Stimulated activated CD4-positive, alpha-beta T cell treated with anti-CD3 and anti-CD28 coated beads, TNF-alpha, amount 100 ng/mL, for 24 hours (primary cell): ENCODE measurements around the gene SEC23IP.
"Not testable (repeated sequence)": the region's sequence is repeated elsewhere in the genome, so short reads cannot be mapped to it uniquely, and the experiment has no call there.

Source experiments
- DNase-seq, 3 experiments: peaks; one replicate each; pipeline ENCODE4 v3.0.0-alpha.2; 2020; ENCODE audit warnings: low read depth in 3 of 3

The SEC23IP gene

GRCh38 chr10:119892188-119893065, at the start of gene SEC23IP:
TSS of gene SEC23IP (plus strand) at chr10:119892730. CDS start at chr10:119892783, 53 bp downstream.
- DNase-seq, result peak; percentile 85 to 94 (median 86)

DNA sequence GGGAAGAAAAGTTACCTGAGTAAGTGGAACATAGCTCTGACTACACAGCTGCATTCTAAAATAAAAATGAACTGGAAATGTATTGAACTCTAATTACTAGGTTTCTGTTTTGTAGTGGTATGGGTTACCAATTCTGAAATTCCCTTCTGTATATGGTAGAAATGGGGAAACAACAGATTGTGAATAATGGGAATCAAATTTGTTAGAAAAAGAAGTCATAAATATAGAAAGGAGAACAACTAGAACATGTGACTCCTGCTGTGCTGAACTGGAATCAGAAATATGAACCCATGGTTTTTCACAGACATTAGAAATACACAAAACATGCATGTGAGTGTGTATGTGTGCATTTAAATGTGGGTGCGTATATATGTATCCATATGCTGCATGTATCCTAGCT, 46.9 kb upstream of the SEC23IP start:
- no peak for DNase-seq

DNA sequence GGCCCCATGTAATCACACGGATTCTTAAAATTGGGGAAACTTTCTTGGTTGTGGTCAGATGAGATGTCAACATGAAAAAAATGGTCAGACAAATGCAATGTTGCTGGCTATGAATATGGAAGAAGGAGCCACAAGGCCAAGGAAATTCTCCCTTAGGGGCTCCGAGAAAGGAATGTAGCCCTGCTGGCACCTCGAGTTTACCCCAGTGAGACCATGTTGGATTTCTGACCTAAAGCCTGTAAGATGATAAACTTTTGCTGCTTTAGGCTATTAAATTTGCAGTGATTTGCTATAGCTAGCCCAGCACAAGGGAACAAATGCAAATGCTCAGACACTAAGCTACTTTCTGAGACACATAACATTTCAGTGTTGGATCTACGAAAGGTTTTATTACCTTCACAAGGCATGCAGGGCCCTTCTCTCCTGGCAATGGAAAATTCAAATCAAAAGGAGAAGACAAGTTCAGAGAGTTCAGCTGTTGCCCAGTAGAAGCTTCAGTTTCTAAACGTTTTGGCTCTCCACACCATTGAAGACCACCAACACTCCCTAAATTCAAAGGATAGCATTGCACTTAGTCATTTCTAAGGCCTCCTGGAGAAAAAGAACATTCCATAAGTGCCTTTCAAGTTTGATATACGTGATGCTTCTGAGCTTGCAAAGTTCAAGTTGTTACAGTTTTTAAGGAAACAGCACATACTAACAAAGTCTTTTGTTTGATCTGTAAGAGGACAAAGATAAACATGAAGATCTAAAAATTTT, 43.3 kb upstream of the SEC23IP start:
- no peak for DNase-seq

DNA sequence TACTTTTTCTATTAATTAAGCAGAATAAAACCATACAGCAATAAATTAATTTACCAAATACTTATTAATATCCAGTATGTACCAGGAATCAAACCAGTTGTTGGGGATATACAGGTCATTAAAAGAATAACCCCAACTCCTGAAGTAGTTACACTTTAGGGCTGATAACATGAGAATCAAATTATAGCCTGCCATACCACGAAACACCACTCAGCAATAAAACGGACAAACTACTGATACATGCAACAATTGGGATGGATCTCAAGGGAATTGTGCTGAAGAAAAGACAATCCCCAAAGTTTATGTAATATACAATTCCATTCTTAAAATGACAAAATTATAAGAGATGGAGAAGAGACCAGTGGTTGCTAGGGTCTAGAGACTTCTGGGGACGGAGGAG, 42.6 kb upstream of the SEC23IP start:
- DNase-seq, result no peak

DNA sequence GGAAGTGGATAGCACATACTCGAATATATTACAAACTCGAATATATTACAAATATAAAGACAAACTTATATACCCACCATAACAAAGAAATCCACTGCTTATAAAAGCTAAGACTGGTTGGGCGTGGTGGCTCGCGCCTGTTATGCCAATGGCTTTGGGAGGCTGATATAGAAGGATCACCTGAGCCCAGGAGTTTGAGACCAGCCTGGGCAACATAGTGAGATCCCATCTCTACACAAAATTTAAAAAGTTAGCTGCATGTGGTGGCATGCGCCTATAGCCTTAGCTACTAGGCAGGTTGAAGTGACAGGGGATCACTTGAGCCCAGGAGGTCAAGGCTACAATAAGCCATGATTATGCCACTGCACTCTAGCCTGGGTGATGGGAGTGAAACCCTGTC, 40.3 kb upstream of the SEC23IP start:
- DNase-seq, result no peak

- no peak for DNase-seq
Measured at GRCh38 chr10:119852822-119853221, 39.7 kb upstream of the SEC23IP start.

DNA sequence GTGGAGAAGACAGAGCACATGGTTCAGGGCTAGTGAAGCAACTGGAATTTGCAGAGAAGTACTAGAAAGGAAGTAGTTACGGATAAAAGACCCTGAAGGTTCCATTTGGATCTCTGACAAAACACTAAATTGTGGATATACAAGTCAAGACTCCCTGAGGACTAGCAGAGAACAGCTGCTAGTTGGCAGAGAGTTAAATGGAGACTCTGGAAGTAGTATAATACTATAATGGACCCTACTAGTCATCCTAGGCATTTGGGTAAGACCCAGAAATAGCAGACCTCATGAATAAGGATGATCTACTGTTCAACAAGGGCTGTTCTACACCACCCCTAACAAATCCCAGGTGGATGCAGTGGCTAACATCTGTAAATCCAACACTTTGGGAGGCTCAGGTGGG, 39.0 kb upstream of the SEC23IP start:
- no peak for DNase-seq

GRCh38 chr10:119858063-119858462, 34.5 kb upstream of the SEC23IP start:
- DNase-seq, result no peak

DNA sequence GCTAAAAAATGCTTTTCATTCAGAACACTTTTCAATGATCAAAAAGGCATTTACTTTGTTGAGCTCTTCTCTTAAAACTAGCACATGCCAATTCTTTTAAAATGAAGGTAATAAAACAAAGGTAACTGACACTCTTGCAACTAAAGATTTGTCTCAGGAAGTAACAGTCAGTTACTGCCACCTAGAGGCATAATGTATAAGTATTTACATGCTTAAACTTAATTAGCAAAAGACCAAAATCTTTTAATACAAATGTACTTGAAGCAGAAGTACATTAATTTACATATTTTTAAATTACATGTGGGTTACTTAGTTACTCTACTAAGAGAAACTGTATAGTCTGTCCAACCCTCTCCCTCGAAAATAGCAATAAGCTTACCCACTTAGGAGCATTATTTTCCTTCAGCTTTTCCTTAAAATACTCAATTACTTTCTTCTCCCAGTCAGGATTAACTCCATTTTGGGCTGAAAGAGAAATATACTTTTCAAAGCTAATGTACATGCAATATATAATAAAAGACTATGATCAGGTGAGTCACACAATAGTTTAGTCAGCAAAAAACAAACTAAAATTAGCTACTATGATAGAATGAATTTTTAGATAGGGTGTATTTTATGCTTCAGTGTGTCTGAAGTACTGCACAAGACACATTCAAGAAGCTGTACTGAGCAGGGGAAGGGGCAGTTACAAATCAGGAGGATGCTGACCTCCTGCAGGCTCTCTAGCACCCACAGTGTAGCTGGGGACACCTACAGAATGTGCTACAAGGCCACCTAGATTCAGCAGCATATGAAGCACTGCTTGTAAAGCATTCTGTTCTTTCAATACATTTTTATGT, 32.9 kb upstream of the SEC23IP start:
- DNase-seq, result no peak

GRCh38 chr10:119860866-119861607, 31.5 kb upstream of the SEC23IP start:
- DNase-seq, result no peak

GRCh38 chr10:119862524-119862923, 30.0 kb upstream of the SEC23IP start:
- DNase-seq, result no peak

DNA sequence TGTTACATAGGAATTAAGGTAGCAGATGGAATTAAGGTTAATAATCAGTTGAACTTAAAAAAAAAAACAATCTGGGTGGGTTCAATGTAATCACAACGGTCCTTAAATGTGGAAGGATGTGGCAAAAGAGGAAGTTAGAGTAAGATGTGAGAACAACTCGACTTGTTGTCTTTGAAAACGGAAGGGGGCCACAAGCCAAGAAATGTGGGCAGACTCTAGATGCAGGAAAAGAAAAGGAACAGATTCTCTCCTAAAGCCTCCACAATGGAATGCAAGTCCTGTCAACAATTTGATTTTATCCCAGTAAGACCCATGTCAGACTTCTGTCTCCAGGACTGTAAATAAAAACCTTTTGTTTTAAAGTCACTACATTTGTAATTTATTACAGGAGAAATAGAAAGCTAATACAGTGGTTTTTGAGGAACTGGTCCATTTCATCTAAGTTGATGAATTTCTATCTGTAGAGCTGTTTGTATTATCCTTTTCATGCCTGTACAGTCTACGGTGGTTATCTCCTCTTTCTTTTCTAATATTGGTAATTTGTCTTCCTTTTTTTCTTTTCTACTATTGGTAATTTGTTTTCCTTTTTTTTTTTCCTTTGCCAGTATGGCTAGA, 28.5 kb upstream of the SEC23IP start:
- no peak for DNase-seq

GRCh38 chr10:119865699-119866240, 26.8 kb upstream of the SEC23IP start:
- no peak for DNase-seq

DNA sequence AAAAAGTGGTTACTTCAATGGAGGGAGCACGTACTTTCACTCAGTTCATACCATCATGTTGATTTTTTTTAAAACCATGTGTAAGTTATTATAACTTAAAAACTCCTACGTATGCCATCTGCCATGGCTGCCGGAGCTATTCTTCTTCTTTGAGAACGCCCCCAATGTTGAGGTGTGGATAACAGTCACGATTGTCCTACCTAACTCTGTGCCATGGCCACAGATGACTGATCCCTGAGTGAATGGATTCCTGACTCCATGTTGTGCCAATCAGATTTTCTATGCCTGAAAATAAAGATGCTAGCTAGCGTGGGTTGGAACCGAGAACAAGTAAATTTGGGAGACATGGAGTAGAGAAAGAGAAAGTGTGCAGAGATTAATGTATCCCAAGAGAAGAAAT, 25.2 kb upstream of the SEC23IP start:
- DNase-seq, result no peak

- DNase-seq, result not testable (repeated sequence)
Measured at GRCh38 chr10:119869398-119869797, 23.1 kb upstream of the SEC23IP start.

- DNase-seq, result peak; percentile 26 to 50 (median 28)
Measured at GRCh38 chr10:119871881-119872609, 20.5 kb upstream of the SEC23IP start.

DNA sequence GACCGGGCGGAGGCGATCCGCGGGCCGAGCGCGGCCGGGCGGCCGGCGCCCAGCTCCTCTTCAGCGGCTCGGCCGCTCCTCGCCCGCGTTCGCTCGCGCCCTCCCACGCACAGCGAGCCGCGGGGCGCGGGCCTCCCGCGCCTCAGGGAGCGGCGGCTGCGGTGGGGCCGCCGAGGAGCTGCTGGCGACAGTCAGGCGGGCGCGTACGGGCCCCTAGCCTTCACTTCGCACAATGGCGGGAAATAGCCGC, 20.0 kb upstream of the SEC23IP start, which contains the start of gene MCMBP:
Gene MCMBP, minus strand, starts transcription at position 234 of the 250 bp plus-strand sequence. CDS start 259 bp downstream, outside the sequence.
- no peak for DNase-seq

DNA sequence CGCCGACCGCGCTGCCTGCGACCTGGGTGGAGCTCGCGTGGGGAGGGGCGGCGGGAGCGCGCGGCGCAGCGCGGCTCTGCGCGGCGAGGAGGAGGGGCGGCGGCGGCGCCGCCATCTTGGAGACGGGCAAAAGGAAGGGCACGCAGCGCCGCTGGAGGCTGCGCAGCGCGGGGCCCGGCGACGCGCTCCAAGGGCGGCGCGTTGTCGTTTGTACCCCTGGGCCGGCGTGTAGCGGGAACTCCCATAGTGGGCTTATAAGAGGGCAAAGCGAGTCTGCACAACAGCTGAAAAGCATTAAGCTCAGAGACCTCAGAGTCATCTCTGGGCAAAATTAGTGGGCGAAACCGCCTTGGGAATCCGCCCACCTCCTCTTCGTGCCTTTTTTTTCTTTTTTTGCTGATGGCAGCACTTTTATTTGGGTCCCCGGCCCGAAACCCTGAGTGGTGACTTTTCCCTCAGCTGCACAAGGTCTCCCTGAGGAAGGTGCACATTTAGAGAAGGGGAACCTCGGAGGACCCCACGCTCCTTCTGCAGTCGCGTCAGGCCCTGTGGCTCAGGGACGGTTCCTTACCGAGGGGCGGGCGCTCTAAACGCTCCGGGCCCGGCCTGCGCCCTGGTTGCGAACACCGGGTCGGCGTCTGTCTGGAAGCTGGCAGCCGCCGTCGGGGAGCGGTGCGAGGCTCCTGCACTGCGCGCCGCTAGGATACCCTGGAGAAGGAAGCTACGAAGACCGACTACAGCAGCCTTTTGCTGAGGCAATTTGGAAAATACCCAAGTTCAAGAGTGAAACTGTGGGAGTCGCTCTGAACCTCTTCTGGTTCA, 19.5 kb upstream of the SEC23IP start:
- peak; percentile 74 to 87 (median 81) for DNase-seq

DNA sequence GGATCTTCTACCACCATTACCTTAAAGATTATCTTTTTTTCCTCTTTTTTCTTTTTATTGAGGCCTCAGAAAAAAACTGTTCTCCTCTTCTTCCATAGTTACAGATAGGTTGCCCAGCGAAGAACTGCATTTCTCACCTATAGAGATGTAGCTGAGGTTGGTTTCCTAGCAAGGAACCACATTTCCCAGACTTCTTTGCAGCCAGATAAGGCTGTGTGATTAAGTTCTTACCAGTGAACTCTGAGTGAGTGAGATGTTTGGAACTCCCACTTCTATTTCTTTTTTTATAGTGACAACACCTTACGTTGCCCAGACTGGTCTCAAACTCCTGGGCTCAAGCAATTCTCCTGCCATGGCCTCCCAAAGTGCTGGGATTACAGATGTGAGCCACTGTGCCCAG, 14.0 kb upstream of the SEC23IP start:
- DNase-seq, result no peak
